Astrocyte (in vitro differentiated cells and primary cell): ENCODE results near the gene FYN.

Experiments used
- EZH2 ChIP-seq: IDR thresholded peaks from 2 replicates; pipeline ENCODE4 v1.6.1; 2012; ENCODE audit warnings: mild to moderate bottlenecking, low read length, inconsistent platforms; ENCODE audit not compliant: insufficient read depth
- TF ChIP-seq, protein P1 (sequence below): IDR thresholded peaks from 2 replicates; pipeline ENCODE4 v1.5.1; 2011; ENCODE audit warnings: low read depth, mild to moderate bottlenecking, inconsistent platforms, low read length, moderate library complexity; ENCODE audit not compliant: insufficient read depth

DNA sequence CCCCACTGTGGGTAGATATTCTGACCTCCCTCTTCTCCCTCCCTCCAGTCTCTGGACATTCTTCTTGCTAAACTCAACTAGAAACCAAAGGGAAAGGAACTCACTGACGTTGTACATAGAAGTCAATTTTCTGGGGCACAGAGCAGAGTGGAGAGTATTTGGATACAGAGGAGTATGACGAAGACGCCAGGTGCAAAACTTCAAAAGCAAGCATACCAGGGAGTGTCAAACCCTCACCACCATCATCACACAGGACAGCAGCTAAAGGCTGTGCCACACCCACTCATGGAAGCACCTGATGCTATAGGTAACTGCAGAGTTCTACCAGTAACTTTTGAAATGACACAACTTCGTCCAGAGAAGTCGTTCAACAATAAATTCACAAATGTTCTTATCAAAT, 64.8 kb downstream of the FYN start:
- TF ChIP-seq, protein P1, sequence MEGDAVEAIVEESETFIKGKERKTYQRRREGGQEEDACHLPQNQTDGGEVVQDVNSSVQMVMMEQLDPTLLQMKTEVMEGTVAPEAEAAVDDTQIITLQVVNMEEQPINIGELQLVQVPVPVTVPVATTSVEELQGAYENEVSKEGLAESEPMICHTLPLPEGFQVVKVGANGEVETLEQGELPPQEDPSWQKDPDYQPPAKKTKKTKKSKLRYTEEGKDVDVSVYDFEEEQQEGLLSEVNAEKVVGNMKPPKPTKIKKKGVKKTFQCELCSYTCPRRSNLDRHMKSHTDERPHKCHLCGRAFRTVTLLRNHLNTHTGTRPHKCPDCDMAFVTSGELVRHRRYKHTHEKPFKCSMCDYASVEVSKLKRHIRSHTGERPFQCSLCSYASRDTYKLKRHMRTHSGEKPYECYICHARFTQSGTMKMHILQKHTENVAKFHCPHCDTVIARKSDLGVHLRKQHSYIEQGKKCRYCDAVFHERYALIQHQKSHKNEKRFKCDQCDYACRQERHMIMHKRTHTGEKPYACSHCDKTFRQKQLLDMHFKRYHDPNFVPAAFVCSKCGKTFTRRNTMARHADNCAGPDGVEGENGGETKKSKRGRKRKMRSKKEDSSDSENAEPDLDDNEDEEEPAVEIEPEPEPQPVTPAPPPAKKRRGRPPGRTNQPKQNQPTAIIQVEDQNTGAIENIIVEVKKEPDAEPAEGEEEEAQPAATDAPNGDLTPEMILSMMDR: no peak
- no peak for TF ChIP-seq EZH2
